Vagina (tissue), 2 donors: Measurements from ENCODE around the gene DDX17. TPM values are rescaled to one million over a fixed set of nuclear protein-coding genes. Genes with fewer than 3 reads are reported as not detected.
A peak's percentile ranks its signal among the peaks of the same experiment; 100 is the strongest.

Experiments used
- DNase-seq, 2 donors: peaks; one replicate each; pipeline ENCODE4 v3.0.0-alpha.2; 2017; ENCODE audit errors: extremely low spot score in 2 of 2
- H3K27ac ChIP-seq: fragments of 200-600 bp; sonication (generic); one replicate; pipeline ENCODE4 v1.5.1; 2019
- H3K27me3 ChIP-seq: fragments of 200-600 bp; sonication (generic); one replicate; pipeline ENCODE4 v1.5.1; 2019
- H3K36me3 ChIP-seq, 2 donors: fragments of 200-600 bp; sonication (generic); one replicate each; pipeline ENCODE4 v1.5.1; 2017 to 2019
- H3K4me1 ChIP-seq: fragments of 200-600 bp; sonication (generic); one replicate; pipeline ENCODE4 v1.5.1; 2019
- H3K4me3 ChIP-seq, 2 donors: fragments of 200-600 bp; sonication (generic); 1 replicate in 1 of 2; 2 replicates in 1 of 2; pipeline ENCODE4 v1.5.1; 2016 to 2019
- H3K9me3 ChIP-seq: fragments of 200-600 bp; sonication (generic); one replicate; pipeline ENCODE4 v1.5.1; 2019
- CTCF ChIP-seq, 3 experiments: fragments of 450-650 bp in 2 of 3; fragments of 200-600 bp in 1 of 3; sonication (generic) in 1 of 3; IDR thresholded peaks; one replicate each; pipeline ENCODE4 v1.5.1; 2017 to 2019; ENCODE audit warnings: antibody characterized with exemption in 3 of 3, mild to moderate bottlenecking in 2 of 3, moderate library complexity in 2 of 3
- POLR2A ChIP-seq, 2 donors: fragments of 450-650 bp; IDR thresholded peaks; one replicate each; pipeline ENCODE4 v1.6.1; 2017; ENCODE audit warnings: antibody characterized with exemption in 2 of 2, mild to moderate bottlenecking in 2 of 2, moderate library complexity in 2 of 2
- POLR2AphosphoS5 ChIP-seq, 2 donors: sonication (generic); formaldehyde crosslinking; IDR thresholded peaks; one replicate each; pipeline ENCODE4 v1.9.0; 2017; ENCODE audit warnings: antibody characterized with exemption in 2 of 2, mild to moderate bottlenecking in 2 of 2, low read depth in 1 of 2; ENCODE audit not compliant: insufficient read depth in 1 of 2
- intact Hi-C: fragments of 100-400 bp; cut with DNase I; formaldehyde crosslinking; loops from one replicate; pipeline ENCODE4 v1.15.1; 2023
- total RNA-seq: library from RNA; depleted of rRNA; stranded (reverse); fragments of >200 nt; gene quantifications from one replicate; pipeline ENCODE4 v1.2.3, GENCODE V29; 2016

Gene DDX17
- 1,042 TPM for total RNA-seq

GRCh38 chr22:38506118-38506962, at the start of gene DDX17:
TSS of gene DDX17 (minus strand) at chr22:38506311.
- peak in 1 of 2 donors; percentile 99 for DNase-seq
- intact Hi-C loops: no loop called here
- no peaks in the 10 kb centered on the region for H3K36me3 ChIP-seq

GRCh38 chr22:38554281-38554680, 48.2 kb upstream of the DDX17 start:
- no peaks in the 10 kb centered on the region for H3K9me3 ChIP-seq
- no peak overlapping the region for H3K27ac ChIP-seq
- H3K27me3 ChIP-seq: no peaks in the 10 kb centered on the region
- intact Hi-C loops: no loop called here
- no peaks in the 10 kb centered on the region for H3K36me3 ChIP-seq
- no peaks in the 10 kb centered on the region for H3K4me1 ChIP-seq
- DNase-seq: no peak
- TF ChIP-seq POLR2AphosphoS5 (IDR thresholded peaks at IDR 0.05; ENCODE audit: insufficient read depth in 1 of 2, low read depth in 1 of 2) (no peak), POLR2A (IDR thresholded peaks at IDR 0.05) (no peak), CTCF (IDR thresholded peaks at IDR 0.05) (no peak)
- H3K4me3 ChIP-seq: no peak overlapping the region

More at GRCh38 chr22:38506118-38506962, at the start of gene DDX17:
- Histone ChIP-seq H3K27ac (peak within 1 kb of the TSS; percentile 100), H3K4me3 (peak within 1 kb of the TSS; percentile 89 to 95), H3K4me1 (peaks cover 47% of the 10 kb centered on the region), H3K27me3 (no peaks in the 10 kb centered on the region), H3K9me3 (no peaks in the 10 kb centered on the region)
- TF ChIP-seq POLR2AphosphoS5 (IDR thresholded peaks at IDR 0.05; ENCODE audit: insufficient read depth in 1 of 2, low read depth in 1 of 2): peak; percentile 70 to 96
- TF ChIP-seq POLR2A (IDR thresholded peaks at IDR 0.05): peak in 1 of 2 donors; percentile 78
- peak in 1 of 3 experiments; percentile 15 for TF ChIP-seq CTCF (IDR thresholded peaks at IDR 0.05)

- no peak overlapping the region for H3K4me3 ChIP-seq
- no peaks in the 10 kb centered on the region for H3K36me3 ChIP-seq
- DNase-seq: no peak
- H3K4me1 ChIP-seq: no peaks in the 10 kb centered on the region
- TF ChIP-seq CTCF (IDR thresholded peaks at IDR 0.05) (no peak), POLR2AphosphoS5 (IDR thresholded peaks at IDR 0.05; ENCODE audit: insufficient read depth in 1 of 2, low read depth in 1 of 2) (peak in 1 of 2 donors; percentile 20)
- no peaks in the 10 kb centered on the region for H3K27me3 ChIP-seq
- no peaks in the 10 kb centered on the region for H3K9me3 ChIP-seq
- no peak overlapping the region for H3K27ac ChIP-seq
- intact Hi-C loops: loop anchor here (5.0 kb wide), 1 partner anchor 1723 kb away; no protein-coding TSS in a partner anchor
Observed at GRCh38 chr22:38549101-38549894, 43.2 kb upstream of the DDX17 start.

- Histone ChIP-seq H3K36me3 (no peaks in the 10 kb centered on the region), H3K27ac (no peak overlapping the region), H3K4me3 (no peak overlapping the region), H3K4me1 (no peaks in the 10 kb centered on the region), H3K27me3 (no peaks in the 10 kb centered on the region), H3K9me3 (no peaks in the 10 kb centered on the region)
- no peak for DNase-seq
- no peak for TF ChIP-seq POLR2AphosphoS5 (IDR thresholded peaks at IDR 0.05; ENCODE audit: insufficient read depth in 1 of 2, low read depth in 1 of 2)
- intact Hi-C loops: no loop called here
Observed at GRCh38 chr22:38540701-38541100, 34.6 kb upstream of the DDX17 start.

GRCh38 chr22:38531251-38531938, 25.3 kb upstream of the DDX17 start:
- TF ChIP-seq POLR2A (IDR thresholded peaks at IDR 0.05): no peak
- no peak for TF ChIP-seq CTCF (IDR thresholded peaks at IDR 0.05)
- no peak for TF ChIP-seq POLR2AphosphoS5 (IDR thresholded peaks at IDR 0.05; ENCODE audit: insufficient read depth in 1 of 2, low read depth in 1 of 2)

More at GRCh38 chr22:38531251-38531938, 25.3 kb upstream of the DDX17 start:
- Histone ChIP-seq H3K4me3 (no peak overlapping the region), H3K27me3 (no peaks in the 10 kb centered on the region), H3K27ac (no peak overlapping the region), H3K9me3 (no peaks in the 10 kb centered on the region), H3K36me3 (no peaks in the 10 kb centered on the region), H3K4me1 (no peaks in the 10 kb centered on the region)
- intact Hi-C loops: no loop called here
- DNase-seq: no peak
